ENCODE results near the gene OR6X1.

DNA sequence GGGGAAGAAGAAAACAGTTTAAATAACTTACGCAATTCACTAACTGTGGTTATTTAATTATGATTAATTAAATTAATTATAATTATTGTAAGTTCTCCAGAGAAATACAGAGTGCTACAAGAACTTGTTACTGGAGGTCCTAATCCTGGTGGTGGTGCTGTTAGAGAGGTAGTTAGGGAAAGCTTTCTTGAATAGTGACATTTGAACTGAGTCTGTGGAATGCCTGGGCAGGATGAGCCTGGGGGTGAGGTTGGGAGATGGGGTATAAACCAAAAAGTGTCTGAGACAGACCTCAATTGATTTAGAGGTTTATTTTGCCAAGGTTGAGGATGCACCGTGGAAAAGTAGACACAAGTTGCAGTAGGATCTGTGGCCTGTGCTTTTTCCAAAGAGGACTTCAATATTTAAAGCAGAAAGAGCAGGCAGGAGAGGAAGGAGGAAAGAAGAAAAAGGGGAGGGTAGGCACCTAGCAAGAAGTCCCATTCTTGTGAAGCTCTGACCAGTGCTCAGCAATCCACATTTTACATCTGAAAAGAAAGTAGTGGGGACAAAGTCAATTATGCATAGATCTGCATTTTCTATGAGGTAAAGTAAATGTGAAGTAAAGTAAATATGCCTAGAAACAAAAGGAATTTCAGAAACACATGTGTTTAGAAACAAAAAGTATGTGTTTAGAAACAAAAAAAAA is 8.4 kb downstream of the OR6X1 start:
- TF ChIP-seq POLR2AphosphoS5 (IDR thresholded peaks at IDR 0.05; ENCODE audit: borderline replicate concordance, low read depth, low read length) (no peak), FOXP2 (optimal IDR thresholded peaks at IDR 0.05; ENCODE audit: control extremely low read depth, extremely low read length, insufficient read depth) (no peak)

All from SK-N-MC (cell line).